IMR-90 (cell line): Measurements from ENCODE around the gene TTLL7. TPM values are rescaled to one million over a fixed set of nuclear protein-coding genes. Genes with fewer than 3 reads are reported as not detected.

Source experiments
- ATAC-seq: fragments of 200-7000 bp; cut with Tn5 transposase; 2 replicates; pipeline ENCODE4 v1.9.1; 2020; ENCODE audit warnings: low read depth, mild to moderate bottlenecking, moderate library complexity
- BruUV-seq: library from RNA; stranded (reverse); fragments of 400-500 nt; replicated peaks from 2 replicates; lab custom pipeline; 2021; lab: Mats Ljungman, UMichigan
- CTCF ChIA-PET: fragments of 300-600 bp; formaldehyde crosslinking; extraction: SDS; loops from one replicate; lab custom pipeline; 2021; ENCODE audit warnings: antibody characterized with exemption; lab: Yijun Ruan, JAX
- POLR2A ChIA-PET: fragments of 300-600 bp; sonication (Branson Sonifier 250); formaldehyde crosslinking; loops from one replicate; lab custom pipeline; 2022; ENCODE audit warnings: antibody characterized with exemption; ENCODE audit not compliant: unreplicated experiment; lab: Charles Lee
- DNase-seq: peaks from one replicate; pipeline ENCODE4 v3.0.0; 2013
- H2AFZ ChIP-seq: replicated peaks from 2 replicates; pipeline ENCODE3; 2013; ENCODE audit warnings: low read length, mild to moderate bottlenecking; ENCODE audit not compliant: poor library complexity
- H2AK5ac ChIP-seq: 2 replicates; pipeline ENCODE4 v1.6.1; 2013; ENCODE audit warnings: low read depth, low read length, inconsistent platforms
- H2AK9ac ChIP-seq: replicated peaks from 2 replicates; pipeline ENCODE3; 2013; ENCODE audit warnings: mild to moderate bottlenecking, low read depth, low read length, moderate library complexity; ENCODE audit not compliant: poor library complexity
- H2BK120ac ChIP-seq: 2 replicates; pipeline ENCODE4 v1.6.1; 2013; ENCODE audit warnings: low read depth, low read length, inconsistent platforms
- H2BK15ac ChIP-seq: 3 replicates; pipeline ENCODE4 v1.6.1; 2013; ENCODE audit warnings: low read depth, low read length, inconsistent platforms
- H2BK20ac ChIP-seq: 2 replicates; pipeline ENCODE4 v1.6.1; 2013; ENCODE audit warnings: low read depth, mild to moderate bottlenecking, inconsistent platforms, low read length, moderate library complexity
- H2BK5ac ChIP-seq: 2 replicates; pipeline ENCODE4 v1.6.1; 2013; ENCODE audit warnings: mild to moderate bottlenecking, low read depth, low read length, inconsistent platforms; ENCODE audit not compliant: poor library complexity, severe bottlenecking
- H3K14ac ChIP-seq: replicated peaks from 2 replicates; pipeline ENCODE4 v1.6.1; 2013; ENCODE audit warnings: low read depth, low read length, inconsistent platforms
- H3K18ac ChIP-seq: 2 replicates; pipeline ENCODE4 v1.6.1; 2013; ENCODE audit warnings: low read depth, low read length, control low read depth
- H3K23ac ChIP-seq: 2 replicates; pipeline ENCODE4 v1.6.1; 2013; ENCODE audit warnings: low read depth, low read length, inconsistent platforms
- H3K27ac ChIP-seq: 2 replicates; pipeline ENCODE4 v1.5.1; 2013; ENCODE audit warnings: mild to moderate bottlenecking, control low read depth, low read length; ENCODE audit not compliant: insufficient read depth
- H3K27me3 ChIP-seq: 2 replicates; pipeline ENCODE4 v1.6.1; 2013; ENCODE audit warnings: low read length; ENCODE audit not compliant: control insufficient read depth, insufficient read depth
- H3K36me3 ChIP-seq: 2 replicates; pipeline ENCODE4 v1.6.1; 2013; ENCODE audit warnings: low read length, mixed read lengths; ENCODE audit not compliant: control insufficient read depth, insufficient read depth
- H3K4ac ChIP-seq: 2 replicates; pipeline ENCODE4 v1.6.1; 2013; ENCODE audit warnings: low read depth, low read length, inconsistent platforms
- H3K4me1 ChIP-seq: 2 replicates; pipeline ENCODE4 v1.6.1; 2013; ENCODE audit warnings: low read length, mixed read lengths; ENCODE audit not compliant: control insufficient read depth, insufficient read depth
- H3K4me2 ChIP-seq: 2 replicates; pipeline ENCODE4 v1.6.1; 2013; ENCODE audit warnings: low read depth, mild to moderate bottlenecking, control low read depth, low read length, moderate library complexity
- H3K4me3 ChIP-seq: 2 replicates; pipeline ENCODE4 v1.5.1; 2013; ENCODE audit warnings: low read depth, mild to moderate bottlenecking, control low read depth, low read length, moderate library complexity; ENCODE audit not compliant: insufficient read depth
- H3K56ac ChIP-seq: 2 replicates; pipeline ENCODE4 v1.6.1; 2013; ENCODE audit warnings: low read length, inconsistent platforms; ENCODE audit not compliant: insufficient read depth; ENCODE audit errors: extremely low read depth
- H3K79me1 ChIP-seq, 2 experiments: 2 replicates each; pipeline ENCODE4 v1.6.1; 2013; ENCODE audit warnings: low read length in 2 of 2, inconsistent platforms in 1 of 2, low read depth in 1 of 2
- H3K9ac ChIP-seq: 2 replicates; pipeline ENCODE4 v1.6.1; 2013; ENCODE audit warnings: low read depth, low read length, control low read depth
- H3K9me1 ChIP-seq: 2 replicates; pipeline ENCODE4 v1.6.1; 2013; ENCODE audit warnings: low read length, inconsistent platforms; ENCODE audit not compliant: insufficient read depth
- H3K9me3 ChIP-seq: 2 replicates; pipeline ENCODE4 v1.6.1; 2013; ENCODE audit warnings: low read length; ENCODE audit not compliant: control insufficient read depth, insufficient read depth
- H4K20me1 ChIP-seq: 2 replicates; pipeline ENCODE4 v1.6.1; 2013; ENCODE audit warnings: low read length, inconsistent platforms; ENCODE audit not compliant: insufficient read depth
- H4K5ac ChIP-seq: 2 replicates; pipeline ENCODE4 v1.6.1; 2013; ENCODE audit warnings: mild to moderate bottlenecking, low read depth, low read length, control low read depth
- H4K8ac ChIP-seq, 2 experiments: 2 replicates each; pipeline ENCODE4 v1.6.1; 2013; ENCODE audit warnings: low read depth in 2 of 2, low read length in 2 of 2, control low read depth in 1 of 2, inconsistent platforms in 1 of 2
- H4K91ac ChIP-seq: 2 replicates; pipeline ENCODE4 v1.6.1; 2013; ENCODE audit warnings: low read depth, low read length, inconsistent platforms; ENCODE audit not compliant: insufficient read depth
- BHLHE40 ChIP-seq: fragments of 150-350 bp; IDR thresholded peaks from 2 replicates; pipeline ENCODE4 v1.6.1; 2016; ENCODE audit warnings: mild to moderate bottlenecking, low read depth, low read length
- CEBPB ChIP-seq: IDR thresholded peaks from 2 replicates; pipeline ENCODE4 v1.6.1; 2012; ENCODE audit warnings: low read depth, low read length, improper control_type of control experiment
- CHD1 ChIP-seq: IDR thresholded peaks from 2 replicates; pipeline ENCODE4 v1.6.1; 2012; ENCODE audit warnings: low read depth, low read length, improper control_type of control experiment
- CTCF ChIP-seq: conservative IDR thresholded peaks from 2 replicates; pipeline ENCODE4 v1.5.1; 2012; ENCODE audit warnings: mild to moderate bottlenecking, low read depth, low read length, improper control_type of control experiment
- ELK1 ChIP-seq: fragments of 150-350 bp; IDR thresholded peaks from 2 replicates; pipeline ENCODE4 v1.6.1; 2016; ENCODE audit warnings: low read depth, mild to moderate bottlenecking, low read length, moderate library complexity, borderline replicate concordance
- FOS ChIP-seq: fragments of 150-350 bp; IDR thresholded peaks from 2 replicates; pipeline ENCODE4 v1.6.1; 2016; ENCODE audit warnings: low read depth, low read length
- MAZ ChIP-seq: IDR thresholded peaks from 2 replicates; pipeline ENCODE4 v1.6.1; 2012; ENCODE audit warnings: low read depth, mild to moderate bottlenecking, low read length, improper control_type of control experiment, moderate library complexity, borderline replicate concordance
- MXI1 ChIP-seq: IDR thresholded peaks from 2 replicates; pipeline ENCODE4 v1.6.1; 2012; ENCODE audit warnings: low read depth, mild to moderate bottlenecking, low read length, moderate library complexity, borderline replicate concordance
- NFE2L2 ChIP-seq: fragments of 150-350 bp; IDR thresholded peaks from 2 replicates; pipeline ENCODE4 v1.6.1; 2016; ENCODE audit warnings: low read depth, mild to moderate bottlenecking, low read length
- POLR2A ChIP-seq: IDR thresholded peaks from 2 replicates; pipeline ENCODE4 v1.6.1; 2012; ENCODE audit warnings: mild to moderate bottlenecking, low read depth, low read length
- RAD21 ChIP-seq: IDR thresholded peaks from 2 replicates; pipeline ENCODE4 v1.6.1; 2012; ENCODE audit warnings: low read length, improper control_type of control experiment
- RCOR1 ChIP-seq: IDR thresholded peaks from 2 replicates; pipeline ENCODE4 v1.6.1; 2012; ENCODE audit warnings: mild to moderate bottlenecking, low read length, improper control_type of control experiment; ENCODE audit not compliant: insufficient replicate concordance
- RFX5 ChIP-seq: IDR thresholded peaks from 2 replicates; pipeline ENCODE4 v1.8.0; 2012; ENCODE audit warnings: low read depth, mild to moderate bottlenecking, low read length, moderate library complexity
- SMC3 ChIP-seq: fragments of 150-350 bp; IDR thresholded peaks from 2 replicates; pipeline ENCODE4 v1.6.1; 2016; ENCODE audit warnings: low read depth, mild to moderate bottlenecking, antibody characterized with exemption, low read length, moderate library complexity
- WGBS, 2 experiments: methylation state at CpG; one replicate each; pipeline versions ENCODE4 v1.1.5 to v1.1.7; 2013; ENCODE audit warnings: missing lambda C conversion rate in 2 of 2; ENCODE audit not compliant: insufficient read length in 1 of 2; ENCODE audit errors: extremely low coverage in 2 of 2; 5-methylcytosine and 5-hydroxymethylcytosine counted together
- dilution Hi-C: fragments of 300-500 bp; cut with HindIII; formaldehyde crosslinking; loops from one replicate; pipeline ENCODE4 v1.14.3; 2018; ENCODE audit warnings: low sequenced_read_pairs; ENCODE audit not compliant: unreplicated experiment
- in situ Hi-C: fragments of 300-500 bp; cut with MboI; formaldehyde crosslinking; loops from 3 replicates; pipeline ENCODE4 v1.14.3; 2019; ENCODE audit warnings: low sequenced_read_pairs, inconsistent platforms, mixed read lengths
- intact Hi-C: fragments of 100-400 bp; cut with micrococcal nuclease; formaldehyde crosslinking; loops from 2 replicates; pipeline ENCODE4 v1.10.0; 2022
- polyA plus RNA-seq, 3 experiments: library from polyadenylated mRNA; depleted of rRNA; stranded (reverse); fragments of >200 nt; gene quantifications; 2 replicates each; pipeline ENCODE4 v1.2.3, GENCODE V29; 2012; ENCODE audit warnings: low replicate concordance in 1 of 3
- total RNA-seq: library from RNA; depleted of rRNA; stranded (reverse); fragments of >200 nt; gene quantifications from 2 replicates; pipeline ENCODE4 v1.2.3, GENCODE V29; 2012

The TTLL7 gene
- total and polyA plus RNA-seq, 2 of the 4 experiments (the other 2 are of a cell fraction): 5.7 to 8.1 TPM

GRCh38 chr1:84006591-84006990 lies 7.7 kb upstream of the TTLL7 start:
- Histone ChIP-seq H3K27ac (no peak overlapping the region), H2AK5ac (no peak overlapping the region), H3K36me3 (no peaks in the 10 kb centered on the region), H3K9me1 (peaks cover under 1% of the 10 kb centered on the region; the same call in 1 of the 2 replicates), H3K4me2 (no peak overlapping the region), H2BK5ac (no peak overlapping the region), H2BK20ac (no peak overlapping the region), H4K5ac (no peak overlapping the region), H3K4me3 (no peak overlapping the region), H3K27me3 (no peaks in the 10 kb centered on the region), H4K20me1 (no peaks in the 10 kb centered on the region), H3K4ac (no peak overlapping the region), H3K14ac (no peak overlapping the region), H3K9ac (no peak overlapping the region), H3K56ac (no peak overlapping the region), H2AFZ (no peak overlapping the region), H2BK15ac (no peak overlapping the region), H3K4me1 (no peaks in the 10 kb centered on the region), H3K18ac (no peak overlapping the region), H3K23ac (no peak overlapping the region), H2BK120ac (no peak overlapping the region), H3K79me1 (no peaks in the 10 kb centered on the region), H3K9me3 (no peaks in the 10 kb centered on the region), H4K91ac (no peak overlapping the region), H4K8ac (no peak overlapping the region), H2AK9ac (no peak overlapping the region)
- ATAC-seq (no peak), DNase-seq (no peak)
- POLR2A ChIA-PET: no interaction called here
- CTCF ChIA-PET: no interaction called here
- in situ Hi-C loops: no loop called here
- BruUV-seq: no TSS peak
- TF ChIP-seq CEBPB (no peak), ELK1 (no peak), RCOR1 (no peak), SMC3 (no peak), CTCF (no peak), NFE2L2 (no peak), RFX5 (no peak), MXI1 (no peak), MAZ (no peak), FOS (no peak), POLR2A (no peak), CHD1 (no peak), RAD21 (no peak), BHLHE40 (no peak)
- intact Hi-C loops: no loop called here
- no CpG with 5 or more reads among the region's 6 CpGs for WGBS, 2 experiments
- dilution Hi-C loops: no loop called here
